Fibroblast of upper back skin (primary cell): ENCODE results near the gene MEF2B.

Experiments
- DNase-seq: peaks from one replicate; pipeline ENCODE4 v3.0.0-alpha.2; 2013

Gene MEF2B

GRCh38 chr19:19170053-19170872 lies at the start of gene MEF2B:
MEF2B (minus strand) TSS chr19:19170263; CDS start chr19:19150735, 19,528 bp downstream.
- peak; percentile 56 for DNase-seq

- no peak for DNase-seq
Measured at GRCh38 chr19:19218911-19219310, 48.8 kb upstream of the MEF2B start.

- no peak for DNase-seq
Measured at GRCh38 chr19:19217099-19217498, 47.0 kb upstream of the MEF2B start.

- no peak for DNase-seq
Measured at GRCh38 chr19:19215792-19216191, 45.7 kb upstream of the MEF2B start.

- DNase-seq, result peak; percentile 41
Measured at GRCh38 chr19:19214892-19215291, 44.8 kb upstream of the MEF2B start.

GRCh38 chr19:19214159-19214490 lies 44.1 kb upstream of the MEF2B start:
- DNase-seq, result no peak

- no peak for DNase-seq
Measured at GRCh38 chr19:19213426-19214158, 43.5 kb upstream of the MEF2B start.

GRCh38 chr19:19212916-19213315 lies 42.9 kb upstream of the MEF2B start:
- DNase-seq, result no peak

GRCh38 chr19:19211499-19212420 lies 41.7 kb upstream of the MEF2B start, which contains the start of gene NCAN:
NCAN (plus strand) TSS chr19:19211958; CDS start chr19:19216954, 4,996 bp downstream.
- DNase-seq, result no peak

GRCh38 chr19:19209372-19209771 lies 39.3 kb upstream of the MEF2B start:
- no peak for DNase-seq

- no peak for DNase-seq
Measured at GRCh38 chr19:19207637-19208572, 37.8 kb upstream of the MEF2B start.

- DNase-seq, result no peak
Measured at GRCh38 chr19:19206938-19207337, 36.9 kb upstream of the MEF2B start.

GRCh38 chr19:19205416-19206410 lies 35.6 kb upstream of the MEF2B start:
- no peak for DNase-seq

- DNase-seq, result no peak
Measured at GRCh38 chr19:19204181-19204580, 34.1 kb upstream of the MEF2B start.

- peak; percentile 88 for DNase-seq
Measured at GRCh38 chr19:19203012-19203856, 33.2 kb upstream of the MEF2B start, which contains the start of gene NR2C2AP. NR2C2AP (minus strand) TSS chr19:19203414; CDS start chr19:19203060, 354 bp downstream.

GRCh38 chr19:19202707-19203011 lies 32.6 kb upstream of the MEF2B start:
- no peak for DNase-seq

GRCh38 chr19:19201697-19202630 lies 31.9 kb upstream of the MEF2B start:
- DNase-seq, result no peak

GRCh38 chr19:19193926-19194325 lies 23.9 kb upstream of the MEF2B start:
- DNase-seq, result no peak
